Raji (cell line): ENCODE measurements around the gene PRR16.

Experiments used
- POLR2A ChIP-seq: IDR thresholded peaks from 2 replicates; pipeline ENCODE4 v1.6.1; 2011; ENCODE audit warnings: low read depth, low read length, control low read depth; ENCODE audit not compliant: insufficient read depth

The PRR16 gene

GRCh38 chr5:120502531-120502930, 38.4 kb downstream of the PRR16 start:
- no peak for TF ChIP-seq POLR2A

- TF ChIP-seq POLR2A, result no peak
Observed at GRCh38 chr5:120503341-120503740, 39.2 kb downstream of the PRR16 start.

- no peak for TF ChIP-seq POLR2A
Observed at GRCh38 chr5:120504057-120504456, 40.0 kb downstream of the PRR16 start.

GRCh38 chr5:120507197-120507596, 43.1 kb downstream of the PRR16 start:
- no peak for TF ChIP-seq POLR2A

GRCh38 chr5:120507800-120508463, 43.8 kb downstream of the PRR16 start:
- TF ChIP-seq POLR2A, result no peak

- no peak for TF ChIP-seq POLR2A
Observed at GRCh38 chr5:120509053-120509452, 45.0 kb downstream of the PRR16 start.

- no peak for TF ChIP-seq POLR2A
Observed at GRCh38 chr5:120510098-120510637, 46.1 kb downstream of the PRR16 start.

- TF ChIP-seq POLR2A, result no peak
Observed at GRCh38 chr5:120510994-120511686, 47.0 kb downstream of the PRR16 start.

GRCh38 chr5:120512068-120512467, 48.0 kb downstream of the PRR16 start:
- no peak for TF ChIP-seq POLR2A

GRCh38 chr5:120512791-120513650, 48.9 kb downstream of the PRR16 start:
- no peak for TF ChIP-seq POLR2A

GRCh38 chr5:120516805-120517204, 52.7 kb downstream of the PRR16 start:
- no peak for TF ChIP-seq POLR2A

- no peak for TF ChIP-seq POLR2A
Observed at GRCh38 chr5:120517607-120518252, 53.6 kb downstream of the PRR16 start.

GRCh38 chr5:120518581-120518980, 54.5 kb downstream of the PRR16 start:
- TF ChIP-seq POLR2A, result no peak

- TF ChIP-seq POLR2A, result no peak
Observed at GRCh38 chr5:120527251-120527650, 63.2 kb downstream of the PRR16 start.

GRCh38 chr5:120528609-120529008, 64.5 kb downstream of the PRR16 start:
- no peak for TF ChIP-seq POLR2A

- TF ChIP-seq POLR2A, result no peak
Observed at GRCh38 chr5:120529386-120529785, 65.3 kb downstream of the PRR16 start.

- TF ChIP-seq POLR2A, result no peak
Observed at GRCh38 chr5:120531215-120531614, 67.1 kb downstream of the PRR16 start.
